DOHH2 (cell line): ENCODE data around the gene FIGNL2.

Experiments used
- H3F3A ChIP-seq: fragments of 200-600 bp; sonication (generic), shearing (Covaris generic); 2 replicates; pipeline ENCODE4 v1.6.0; 2016; ENCODE audit warnings: antibody characterized with exemption, mild to moderate bottlenecking; ENCODE audit not compliant: control insufficient read depth, insufficient read depth
- H3K27ac ChIP-seq: fragments of 200-600 bp; sonication (generic); 2 replicates; pipeline ENCODE4 v1.5.1; 2014; ENCODE audit warnings: low read depth, mild to moderate bottlenecking, low read length, moderate library complexity
- H3K27me3 ChIP-seq: fragments of 200-600 bp; sonication (generic); 2 replicates; pipeline ENCODE4 v1.6.1; 2014; ENCODE audit warnings: mild to moderate bottlenecking, low read length, mixed read lengths; ENCODE audit not compliant: control insufficient read depth
- H3K36me3 ChIP-seq: fragments of 200-600 bp; sonication (generic); 2 replicates; pipeline ENCODE4 v1.6.1; 2014; ENCODE audit warnings: mild to moderate bottlenecking, low read length, moderate library complexity, mixed read lengths; ENCODE audit not compliant: control insufficient read depth
- H3K4me1 ChIP-seq: fragments of 200-600 bp; sonication (generic); 2 replicates; pipeline ENCODE4 v1.6.1; 2014; ENCODE audit warnings: mild to moderate bottlenecking, low read length, mixed read lengths; ENCODE audit not compliant: control insufficient read depth
- H3K4me2 ChIP-seq: fragments of 200-600 bp; sonication (generic); 2 replicates; pipeline ENCODE4 v1.6.0; 2014; ENCODE audit warnings: mild to moderate bottlenecking, low read length, moderate library complexity
- H3K4me3 ChIP-seq: fragments of 200-600 bp; sonication (generic); 2 replicates; pipeline ENCODE4 v1.5.1; 2014; ENCODE audit warnings: mild to moderate bottlenecking, low read length, mixed read lengths
- H3K79me2 ChIP-seq: fragments of 200-600 bp; sonication (generic); 2 replicates; pipeline ENCODE4 v1.6.1; 2014; ENCODE audit warnings: mild to moderate bottlenecking, low read length, mixed read lengths; ENCODE audit not compliant: control insufficient read depth
- H3K9me2 ChIP-seq: fragments of 200-600 bp; sonication (generic); replicated peaks from 2 replicates; pipeline ENCODE4 v1.6.1; 2014; ENCODE audit warnings: mild to moderate bottlenecking, low read length, mixed read lengths; ENCODE audit not compliant: control insufficient read depth
- H3K9me3 ChIP-seq: fragments of 200-600 bp; sonication (generic); 2 replicates; pipeline ENCODE4 v1.6.1; 2014; ENCODE audit warnings: antibody characterized with exemption, low read length, mixed read lengths; ENCODE audit not compliant: control insufficient read depth, insufficient read depth
- H4K20me1 ChIP-seq: fragments of 200-600 bp; sonication (generic); 2 replicates; pipeline ENCODE4 v1.6.0; 2014; ENCODE audit warnings: low read depth, mild to moderate bottlenecking, antibody characterized with exemption, low read length, moderate library complexity; ENCODE audit not compliant: control insufficient read depth, insufficient read depth
- EZH2phosphoT487 ChIP-seq: fragments of 200-600 bp; sonication (generic); IDR thresholded peaks from 2 replicates; pipeline ENCODE4 v1.6.1; 2017; ENCODE audit warnings: borderline replicate concordance, mild to moderate bottlenecking, antibody characterized with exemption, low read length, moderate library complexity, mixed read lengths
- TF ChIP-seq, protein P1 (sequence below): fragments of 200-600 bp; sonication (generic); IDR thresholded peaks from one replicate; pipeline ENCODE4 v1.5.1; 2014; ENCODE audit warnings: antibody characterized with exemption, mild to moderate bottlenecking, low read depth, low read length; ENCODE audit not compliant: poor library complexity, severe bottlenecking

Gene FIGNL2

DNA sequence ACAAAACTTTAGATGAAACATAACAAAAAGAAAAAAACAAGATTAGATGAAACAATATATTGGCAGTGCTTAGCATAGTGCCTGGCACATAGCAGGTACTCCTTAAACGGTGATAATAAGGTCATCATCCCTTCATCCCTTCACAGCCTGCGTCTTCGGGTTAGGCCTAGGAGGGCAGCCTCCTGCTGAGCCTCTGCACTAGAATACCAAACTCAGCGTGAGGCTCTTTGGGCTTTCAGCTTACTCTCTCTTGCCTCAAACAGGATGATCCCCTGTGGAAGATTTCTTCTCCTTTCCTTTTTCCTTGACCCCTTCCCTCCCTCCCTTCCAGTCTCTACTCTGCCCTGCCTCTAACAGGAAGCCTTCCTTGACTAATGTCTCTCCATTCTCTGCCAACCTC is 14.4 kb upstream of the FIGNL2 start:
- TF ChIP-seq, protein P1, sequence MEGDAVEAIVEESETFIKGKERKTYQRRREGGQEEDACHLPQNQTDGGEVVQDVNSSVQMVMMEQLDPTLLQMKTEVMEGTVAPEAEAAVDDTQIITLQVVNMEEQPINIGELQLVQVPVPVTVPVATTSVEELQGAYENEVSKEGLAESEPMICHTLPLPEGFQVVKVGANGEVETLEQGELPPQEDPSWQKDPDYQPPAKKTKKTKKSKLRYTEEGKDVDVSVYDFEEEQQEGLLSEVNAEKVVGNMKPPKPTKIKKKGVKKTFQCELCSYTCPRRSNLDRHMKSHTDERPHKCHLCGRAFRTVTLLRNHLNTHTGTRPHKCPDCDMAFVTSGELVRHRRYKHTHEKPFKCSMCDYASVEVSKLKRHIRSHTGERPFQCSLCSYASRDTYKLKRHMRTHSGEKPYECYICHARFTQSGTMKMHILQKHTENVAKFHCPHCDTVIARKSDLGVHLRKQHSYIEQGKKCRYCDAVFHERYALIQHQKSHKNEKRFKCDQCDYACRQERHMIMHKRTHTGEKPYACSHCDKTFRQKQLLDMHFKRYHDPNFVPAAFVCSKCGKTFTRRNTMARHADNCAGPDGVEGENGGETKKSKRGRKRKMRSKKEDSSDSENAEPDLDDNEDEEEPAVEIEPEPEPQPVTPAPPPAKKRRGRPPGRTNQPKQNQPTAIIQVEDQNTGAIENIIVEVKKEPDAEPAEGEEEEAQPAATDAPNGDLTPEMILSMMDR = no peak
- no peak for TF ChIP-seq EZH2phosphoT487
- Histone ChIP-seq H3K79me2 (no peaks in the 10 kb centered on the region), H3K36me3 (no peaks in the 10 kb centered on the region), H3K4me3 (no peak overlapping the region), H3F3A (no peaks in the 10 kb centered on the region), H3K9me2 (no peaks in the 10 kb centered on the region), H3K27ac (no peak overlapping the region), H3K27me3 (peaks cover 11% of the 10 kb centered on the region; the same call in 1 of the 2 replicates), H3K9me3 (no peaks in the 10 kb centered on the region), H3K4me1 (no peaks in the 10 kb centered on the region), H4K20me1 (no peaks in the 10 kb centered on the region), H3K4me2 (no peak overlapping the region)

DNA sequence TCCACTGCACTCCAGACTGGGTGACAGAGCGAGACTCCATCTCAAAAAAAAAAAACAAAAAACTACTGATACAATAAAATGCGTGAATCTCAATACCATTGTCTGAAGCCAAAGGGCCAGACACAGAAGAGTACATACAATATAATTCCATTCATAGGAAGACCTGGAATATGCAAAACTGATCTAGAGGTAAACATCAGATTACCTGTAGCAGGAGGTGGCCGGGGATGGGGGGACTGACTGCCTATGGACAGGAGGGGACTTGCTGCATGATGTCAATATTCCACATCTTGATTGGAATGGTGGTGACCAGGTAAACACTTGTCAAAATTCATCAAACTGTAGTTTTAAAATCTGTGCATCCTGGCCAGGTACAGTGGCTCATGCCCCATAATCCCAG is 12.5 kb upstream of the FIGNL2 start:
- H3K9me3 ChIP-seq = no peaks in the 10 kb centered on the region
- H3K4me2 ChIP-seq = no peak overlapping the region
- no peaks in the 10 kb centered on the region for H3K9me2 ChIP-seq
- H3K79me2 ChIP-seq = no peaks in the 10 kb centered on the region
- peaks cover 11% of the 10 kb centered on the region; the same call in 1 of the 2 replicates for H3K27me3 ChIP-seq
- no peaks in the 10 kb centered on the region for H3K36me3 ChIP-seq
- no peaks in the 10 kb centered on the region for H4K20me1 ChIP-seq
- TF ChIP-seq, protein P1 = no peak
- H3K4me1 ChIP-seq = no peaks in the 10 kb centered on the region
- H3K27ac ChIP-seq = no peak overlapping the region
- no peak overlapping the region for H3K4me3 ChIP-seq
- no peaks in the 10 kb centered on the region for H3F3A ChIP-seq

DNA sequence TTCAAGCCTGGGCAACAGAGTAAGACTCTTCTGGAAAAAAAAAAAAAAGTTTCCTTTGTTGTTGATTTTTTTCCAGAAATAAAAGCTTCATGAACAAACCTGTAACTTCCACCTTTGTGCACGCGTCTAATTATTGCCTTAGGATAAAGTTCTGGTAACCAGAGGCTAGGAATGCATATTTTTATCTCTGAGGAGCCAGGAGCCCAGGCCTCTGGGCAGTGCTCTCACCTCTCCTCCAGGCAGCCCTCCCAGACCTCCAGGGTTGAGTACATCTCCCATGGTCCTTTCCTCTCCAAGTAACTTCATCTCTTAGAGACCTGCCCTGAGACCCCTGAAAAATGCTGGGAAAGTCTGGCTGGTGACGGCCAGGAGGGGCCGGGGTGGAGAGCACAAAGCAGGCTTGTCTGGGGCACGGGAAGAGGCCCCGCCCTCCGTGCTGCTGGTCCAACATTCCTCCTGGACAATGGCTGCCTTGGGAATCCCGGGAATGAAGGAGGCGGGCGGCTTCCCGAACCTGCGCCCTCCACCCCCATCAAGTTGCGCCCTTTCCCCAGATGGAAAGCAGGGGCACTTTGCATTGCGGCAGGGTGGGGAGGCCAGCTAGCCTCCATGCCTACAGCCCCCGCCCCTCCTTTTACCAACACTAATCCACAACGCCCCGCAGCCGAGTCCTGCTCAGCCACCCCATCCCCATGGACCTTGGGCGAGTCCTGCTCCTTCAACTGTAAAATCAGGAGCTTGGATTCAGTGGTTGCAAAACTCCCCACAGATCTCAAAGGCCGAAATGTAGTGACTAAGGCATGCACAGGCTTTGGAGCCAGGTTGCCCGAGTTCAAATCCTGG is 7.3 kb upstream of the FIGNL2 start:
- peaks cover 9% of the 10 kb centered on the region for H3K27me3 ChIP-seq
- no peak overlapping the region for H3K27ac ChIP-seq
- no peaks in the 10 kb centered on the region for H4K20me1 ChIP-seq
- H3K4me1 ChIP-seq = no peaks in the 10 kb centered on the region
- H3K9me3 ChIP-seq = no peaks in the 10 kb centered on the region
- H3K9me2 ChIP-seq = no peaks in the 10 kb centered on the region
- no peak overlapping the region for H3K4me2 ChIP-seq
- no peaks in the 10 kb centered on the region for H3F3A ChIP-seq
- TF ChIP-seq, protein P1 = no peak
- no peak for TF ChIP-seq EZH2phosphoT487
- H3K4me3 ChIP-seq = no peak overlapping the region
- no peaks in the 10 kb centered on the region for H3K36me3 ChIP-seq
- no peaks in the 10 kb centered on the region for H3K79me2 ChIP-seq
